Glutamatergic neuron (in vitro differentiated cells): ENCODE results near the gene FGD3. TPM values are rescaled to one million over a fixed set of nuclear protein-coding genes. Genes with fewer than 3 reads are reported as not detected.
"Not testable (repeated sequence)": the region's sequence is repeated elsewhere in the genome, so short reads cannot be mapped to it uniquely, and the experiment has no call there.

Experiments
- DNase-seq: peaks from one replicate; pipeline ENCODE4 v3.0.0; 2022
- H3K27ac Mint-ChIP-seq: one replicate; pipeline ENCODE4 v1.8.0; 2020; ENCODE audit warnings: mild to moderate bottlenecking, mixed read lengths, inconsistent platforms; ENCODE audit not compliant: unreplicated experiment
- H3K27me3 Mint-ChIP-seq: one replicate; pipeline ENCODE4 v1.8.0; 2020; ENCODE audit warnings: mild to moderate bottlenecking, moderate library complexity, mixed read lengths, inconsistent platforms; ENCODE audit not compliant: unreplicated experiment
- H3K36me3 Mint-ChIP-seq: one replicate; pipeline ENCODE4 v1.8.0; 2020; ENCODE audit warnings: mild to moderate bottlenecking, mixed read lengths, inconsistent platforms; ENCODE audit not compliant: unreplicated experiment
- H3K4me1 Mint-ChIP-seq: one replicate; pipeline ENCODE4 v1.8.0; 2020; ENCODE audit warnings: mild to moderate bottlenecking, low read depth, mixed read lengths, inconsistent platforms; ENCODE audit not compliant: unreplicated experiment
- H3K4me3 Mint-ChIP-seq: one replicate; pipeline ENCODE4 v1.8.0; 2020; ENCODE audit warnings: mild to moderate bottlenecking, mixed read lengths, inconsistent platforms; ENCODE audit not compliant: unreplicated experiment
- H3K9me3 Mint-ChIP-seq: one replicate; pipeline ENCODE4 v1.8.0; 2020; ENCODE audit warnings: mild to moderate bottlenecking, moderate library complexity, mixed read lengths, inconsistent platforms; ENCODE audit not compliant: unreplicated experiment
- total RNA-seq: library from RNA; stranded (reverse); fragmentation: NEBNext Ultra II Directional; extraction: Animal tissue kit (Norgen Biotek cat#: 25700); gene quantifications from one replicate; pipeline ENCODE4 v1.2.1, GENCODE V29; 2021; ENCODE audit not compliant: unreplicated experiment
- TF ChIP-seq, protein P1 (sequence below): fragments of 200-600 bp; sonication (generic); IDR thresholded peaks from one replicate; pipeline ENCODE4 v1.5.0; 2021; ENCODE audit not compliant: partially characterized antibody, unreplicated experiment

The FGD3 gene
- total RNA-seq, 1 donor from 2014 or later, result 1.2 TPM

DNA sequence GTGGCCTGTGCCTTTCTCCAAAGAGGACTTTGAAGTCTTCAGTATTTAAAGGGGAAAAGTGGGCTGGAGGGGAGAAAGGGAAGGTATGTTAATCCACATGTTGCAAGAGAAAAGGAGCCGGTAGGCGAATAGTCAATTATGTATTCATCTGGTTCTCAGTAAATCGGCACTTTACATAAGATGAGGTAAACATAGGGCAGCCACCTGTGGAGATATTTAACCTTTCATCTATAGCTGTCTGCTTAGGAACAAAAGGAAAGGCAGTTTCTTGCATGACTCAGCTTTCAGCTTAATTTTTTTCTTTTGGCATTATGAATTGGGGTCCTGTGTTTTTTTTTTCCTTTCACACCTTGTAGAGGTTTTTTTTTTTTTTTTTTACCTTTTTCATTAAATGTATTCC, 42.2 kb downstream of the FGD3 start:
- Mint-ChIP-seq H3K9me3 (peaks cover 6% of the 10 kb centered on the region), H3K36me3 (peaks cover 24% of the 10 kb centered on the region), H3K4me1 (no peaks in the 10 kb centered on the region), H3K27ac (no peak overlapping the region), H3K27me3 (no peaks in the 10 kb centered on the region), H3K4me3 (no peak overlapping the region)
- DNase-seq, result no peak
- TF ChIP-seq, protein P1, sequence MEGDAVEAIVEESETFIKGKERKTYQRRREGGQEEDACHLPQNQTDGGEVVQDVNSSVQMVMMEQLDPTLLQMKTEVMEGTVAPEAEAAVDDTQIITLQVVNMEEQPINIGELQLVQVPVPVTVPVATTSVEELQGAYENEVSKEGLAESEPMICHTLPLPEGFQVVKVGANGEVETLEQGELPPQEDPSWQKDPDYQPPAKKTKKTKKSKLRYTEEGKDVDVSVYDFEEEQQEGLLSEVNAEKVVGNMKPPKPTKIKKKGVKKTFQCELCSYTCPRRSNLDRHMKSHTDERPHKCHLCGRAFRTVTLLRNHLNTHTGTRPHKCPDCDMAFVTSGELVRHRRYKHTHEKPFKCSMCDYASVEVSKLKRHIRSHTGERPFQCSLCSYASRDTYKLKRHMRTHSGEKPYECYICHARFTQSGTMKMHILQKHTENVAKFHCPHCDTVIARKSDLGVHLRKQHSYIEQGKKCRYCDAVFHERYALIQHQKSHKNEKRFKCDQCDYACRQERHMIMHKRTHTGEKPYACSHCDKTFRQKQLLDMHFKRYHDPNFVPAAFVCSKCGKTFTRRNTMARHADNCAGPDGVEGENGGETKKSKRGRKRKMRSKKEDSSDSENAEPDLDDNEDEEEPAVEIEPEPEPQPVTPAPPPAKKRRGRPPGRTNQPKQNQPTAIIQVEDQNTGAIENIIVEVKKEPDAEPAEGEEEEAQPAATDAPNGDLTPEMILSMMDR, result no peak

DNA sequence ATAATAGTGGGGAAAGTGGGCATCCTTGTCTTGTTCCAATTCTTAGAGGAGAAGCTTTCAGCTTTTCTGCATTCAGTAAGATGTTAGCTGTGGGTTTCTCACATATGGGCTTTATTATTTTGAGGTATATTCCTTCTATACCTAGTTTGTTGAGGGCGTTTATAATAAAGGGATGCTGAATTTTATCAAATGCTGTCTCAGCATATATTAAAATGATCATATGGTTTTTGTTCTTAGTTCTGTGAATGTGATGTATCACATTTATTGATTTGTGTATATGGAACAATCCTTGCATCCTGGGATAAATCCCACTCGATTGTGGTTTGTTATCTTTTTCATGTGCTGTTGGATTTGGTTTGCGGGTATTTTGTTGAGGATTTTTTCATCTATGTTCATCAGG, 43.1 kb downstream of the FGD3 start:
- no peak for DNase-seq
- no peak overlapping the region for H3K27ac Mint-ChIP-seq
- no peak overlapping the region for H3K4me3 Mint-ChIP-seq
- peaks cover 27% of the 10 kb centered on the region for H3K36me3 Mint-ChIP-seq
- no peaks in the 10 kb centered on the region for H3K27me3 Mint-ChIP-seq
- peaks cover 6% of the 10 kb centered on the region for H3K9me3 Mint-ChIP-seq
- TF ChIP-seq, protein P1, result no peak
- no peaks in the 10 kb centered on the region for H3K4me1 Mint-ChIP-seq

DNA sequence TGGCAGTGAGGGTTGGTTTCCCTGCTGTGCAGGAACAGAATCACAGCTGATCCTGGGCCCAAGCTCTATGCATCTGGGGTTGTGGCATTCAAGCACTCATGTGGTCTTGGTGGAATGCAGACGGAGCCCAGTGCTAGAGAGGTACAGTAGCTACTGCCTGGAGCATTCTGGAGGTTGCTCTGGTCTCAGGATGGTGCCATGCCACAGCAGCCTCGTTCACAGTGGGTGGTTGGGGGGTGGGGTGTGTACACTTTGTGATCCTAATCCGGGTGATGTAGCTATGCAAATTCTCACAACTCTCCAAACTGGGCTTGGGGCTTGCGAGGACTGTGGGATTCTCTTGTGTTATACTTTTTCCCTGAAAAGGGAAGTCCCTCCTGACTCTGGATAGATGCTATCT, 45.2 kb downstream of the FGD3 start:
- DNase-seq, result no peak
- H3K4me1 Mint-ChIP-seq, result no peaks in the 10 kb centered on the region
- no peak overlapping the region for H3K27ac Mint-ChIP-seq
- TF ChIP-seq, protein P1, result no peak
- H3K27me3 Mint-ChIP-seq, result peaks cover 2% of the 10 kb centered on the region
- H3K9me3 Mint-ChIP-seq, result peaks cover 1% of the 10 kb centered on the region
- peaks cover 23% of the 10 kb centered on the region for H3K36me3 Mint-ChIP-seq
- H3K4me3 Mint-ChIP-seq, result no peak overlapping the region

DNA sequence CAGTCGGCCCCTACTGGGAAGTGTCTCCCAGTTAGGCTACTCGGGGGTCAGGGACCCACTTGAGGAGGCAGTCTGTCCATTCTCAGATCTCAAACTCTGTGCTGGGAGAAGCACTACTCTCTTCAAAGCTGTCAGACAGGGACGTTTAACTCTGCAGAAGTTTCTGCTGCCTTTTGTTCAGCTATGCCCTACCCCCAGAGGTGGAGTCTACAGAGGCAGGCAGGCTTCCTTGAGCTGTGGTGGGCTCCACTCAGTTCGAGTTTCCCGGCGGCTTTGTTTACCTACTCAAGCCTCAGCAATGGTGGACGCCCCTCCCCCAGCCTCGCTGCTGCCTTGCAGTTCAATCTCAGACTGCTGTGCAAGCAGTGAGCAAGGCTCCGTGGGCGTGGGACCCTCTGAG, 51.5 kb downstream of the FGD3 start:
- not testable (repeated sequence) for H3K9me3 Mint-ChIP-seq
- peaks cover 11% of the 10 kb centered on the region for H3K36me3 Mint-ChIP-seq

DNA sequence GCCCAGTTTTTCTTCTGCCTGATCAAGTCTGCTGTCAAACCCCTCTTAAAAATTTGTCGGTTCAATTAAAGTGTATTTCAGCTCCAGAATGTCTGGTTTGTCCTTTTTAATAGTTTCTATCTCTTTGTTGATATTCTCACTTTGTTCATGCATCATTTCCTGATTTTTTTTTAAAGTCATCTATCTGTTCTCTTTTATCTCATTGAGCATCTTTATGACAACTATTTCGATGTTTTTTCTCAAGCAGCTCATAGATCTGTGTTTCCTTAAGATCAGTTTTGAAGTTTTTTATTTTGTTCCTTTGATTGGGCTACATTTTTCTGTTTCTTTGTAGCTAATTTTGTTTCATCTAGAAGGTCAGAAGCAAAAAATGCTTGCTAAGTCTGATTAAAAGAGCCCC, 53.7 kb downstream of the FGD3 start:
- Mint-ChIP-seq H3K9me3 (peaks cover 2% of the 10 kb centered on the region), H3K27me3 (peaks cover 2% of the 10 kb centered on the region), H3K4me3 (no peak overlapping the region), H3K36me3 (peaks cover 6% of the 10 kb centered on the region), H3K4me1 (no peaks in the 10 kb centered on the region), H3K27ac (no peak overlapping the region)
- no peak for DNase-seq
- TF ChIP-seq, protein P1, result no peak

More for the DNA sequence above, 51.5 kb downstream of the FGD3 start:
- not testable (repeated sequence) for H3K4me1 Mint-ChIP-seq, H3K4me3 Mint-ChIP-seq, H3K27ac Mint-ChIP-seq, DNase-seq, H3K27me3 Mint-ChIP-seq

DNA sequence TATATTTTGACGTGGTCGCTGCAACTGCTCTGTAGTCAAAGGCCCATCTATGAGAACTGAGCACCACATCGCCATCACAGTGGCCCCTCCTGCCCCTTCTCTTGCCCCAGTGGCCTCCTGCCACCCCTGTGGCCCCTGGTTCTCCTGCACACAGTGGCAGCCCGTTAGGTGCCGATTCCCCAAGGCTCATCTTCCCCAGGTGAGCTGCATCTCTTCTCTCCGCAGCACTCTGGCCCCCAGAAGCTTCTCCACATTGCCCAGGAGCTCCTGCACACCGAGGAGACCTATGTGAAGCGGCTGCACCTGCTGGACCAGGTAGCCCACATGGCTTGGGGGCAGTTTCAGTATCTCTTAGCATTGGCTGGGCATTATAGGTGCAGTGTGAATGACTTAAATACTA, 55.4 kb downstream of the FGD3 start:
- DNase-seq, result no peak
- Mint-ChIP-seq H3K9me3 (peaks cover 2% of the 10 kb centered on the region), H3K4me1 (no peaks in the 10 kb centered on the region), H3K36me3 (no peaks in the 10 kb centered on the region), H3K4me3 (no peak overlapping the region), H3K27ac (no peak overlapping the region), H3K27me3 (no peaks in the 10 kb centered on the region)
- TF ChIP-seq, protein P1, result no peak
